AG10803 (cell line): Measurements from ENCODE around the gene POGLUT2.
A peak's percentile ranks its signal among the peaks of the same experiment; 100 is the strongest.

ENCODE experiments used
- DNase-seq: peaks from one replicate; pipeline ENCODE4 v3.0.0; 2010; ENCODE audit warnings: low read depth
- H3K4me3 ChIP-seq: 2 replicates; pipeline ENCODE4 v1.5.1; 2011; ENCODE audit warnings: mild to moderate bottlenecking, low read length, control low read depth
- TF ChIP-seq, protein P1 (sequence below): conservative IDR thresholded peaks from 2 replicates; pipeline ENCODE4 v1.5.1; 2011; ENCODE audit warnings: mild to moderate bottlenecking, low read length, control low read depth, inconsistent platforms

The POGLUT2 gene

DNA sequence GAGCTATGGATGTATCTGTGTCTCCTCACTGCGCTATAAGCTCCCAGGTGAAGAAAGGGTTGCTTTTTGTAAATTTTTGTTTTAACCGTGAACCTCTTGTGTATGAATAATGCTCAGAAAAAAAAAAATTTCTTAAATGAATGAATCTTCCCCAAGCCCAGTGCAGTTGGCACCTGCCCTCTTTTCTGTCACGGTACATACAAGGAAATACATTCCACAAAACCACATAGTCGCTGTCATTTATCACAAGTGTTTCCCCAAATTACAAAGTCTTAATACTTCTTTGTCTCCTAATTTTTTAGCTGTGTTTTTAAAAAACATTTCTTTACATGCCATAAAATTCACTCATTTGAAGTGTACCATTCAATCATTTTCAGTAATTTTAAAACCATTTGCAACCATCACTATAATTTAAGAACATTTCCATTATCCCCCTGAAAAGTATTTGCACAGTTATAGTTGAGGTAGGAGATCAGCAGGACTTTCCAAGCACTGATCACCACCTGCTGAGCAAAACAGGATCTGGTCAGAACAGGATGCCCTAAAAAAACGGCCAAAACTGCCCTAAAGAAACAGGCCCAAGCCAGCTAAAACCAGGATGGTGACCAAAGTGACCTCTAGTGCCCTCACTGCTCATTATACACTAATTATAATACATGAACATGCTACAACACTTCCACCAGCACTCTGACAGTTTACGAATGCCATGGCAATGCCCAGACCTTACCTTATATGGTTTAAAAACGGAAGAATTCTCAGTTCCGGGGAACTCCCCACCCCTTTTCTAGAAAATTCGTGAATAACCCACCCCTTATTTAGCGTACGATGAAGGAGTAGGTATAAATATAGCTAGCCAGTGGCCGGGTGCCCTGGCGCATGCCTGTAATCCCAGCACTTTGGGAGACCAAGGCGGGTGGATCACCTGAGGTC, 23.9 kb downstream of the POGLUT2 start:
- TF ChIP-seq, protein P1, sequence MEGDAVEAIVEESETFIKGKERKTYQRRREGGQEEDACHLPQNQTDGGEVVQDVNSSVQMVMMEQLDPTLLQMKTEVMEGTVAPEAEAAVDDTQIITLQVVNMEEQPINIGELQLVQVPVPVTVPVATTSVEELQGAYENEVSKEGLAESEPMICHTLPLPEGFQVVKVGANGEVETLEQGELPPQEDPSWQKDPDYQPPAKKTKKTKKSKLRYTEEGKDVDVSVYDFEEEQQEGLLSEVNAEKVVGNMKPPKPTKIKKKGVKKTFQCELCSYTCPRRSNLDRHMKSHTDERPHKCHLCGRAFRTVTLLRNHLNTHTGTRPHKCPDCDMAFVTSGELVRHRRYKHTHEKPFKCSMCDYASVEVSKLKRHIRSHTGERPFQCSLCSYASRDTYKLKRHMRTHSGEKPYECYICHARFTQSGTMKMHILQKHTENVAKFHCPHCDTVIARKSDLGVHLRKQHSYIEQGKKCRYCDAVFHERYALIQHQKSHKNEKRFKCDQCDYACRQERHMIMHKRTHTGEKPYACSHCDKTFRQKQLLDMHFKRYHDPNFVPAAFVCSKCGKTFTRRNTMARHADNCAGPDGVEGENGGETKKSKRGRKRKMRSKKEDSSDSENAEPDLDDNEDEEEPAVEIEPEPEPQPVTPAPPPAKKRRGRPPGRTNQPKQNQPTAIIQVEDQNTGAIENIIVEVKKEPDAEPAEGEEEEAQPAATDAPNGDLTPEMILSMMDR: no peak
- DNase-seq: no peak
- H3K4me3 ChIP-seq: no peak overlapping the region

DNA sequence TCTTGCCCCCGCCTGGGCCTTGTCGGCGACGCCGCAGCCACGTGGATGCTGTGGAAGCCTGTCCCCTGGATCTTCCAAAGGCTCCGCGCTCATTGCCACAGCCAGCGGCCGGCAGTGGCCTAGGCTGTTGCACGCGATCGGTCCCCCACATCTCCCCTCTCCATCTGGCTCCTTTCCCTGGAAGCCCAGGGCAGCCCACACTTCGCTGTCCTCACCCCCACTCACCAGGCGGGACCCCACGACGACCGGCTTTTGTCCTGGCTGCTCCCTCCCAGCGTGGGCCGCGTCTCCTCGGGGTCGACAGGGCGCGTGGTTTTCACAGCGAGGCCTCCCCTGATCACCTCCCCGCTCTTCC, 24.6 kb downstream of the POGLUT2 start:
- TF ChIP-seq, protein P1: no peak
- H3K4me3 ChIP-seq: peak overlapping the region; percentile 81
- no peak for DNase-seq

DNA sequence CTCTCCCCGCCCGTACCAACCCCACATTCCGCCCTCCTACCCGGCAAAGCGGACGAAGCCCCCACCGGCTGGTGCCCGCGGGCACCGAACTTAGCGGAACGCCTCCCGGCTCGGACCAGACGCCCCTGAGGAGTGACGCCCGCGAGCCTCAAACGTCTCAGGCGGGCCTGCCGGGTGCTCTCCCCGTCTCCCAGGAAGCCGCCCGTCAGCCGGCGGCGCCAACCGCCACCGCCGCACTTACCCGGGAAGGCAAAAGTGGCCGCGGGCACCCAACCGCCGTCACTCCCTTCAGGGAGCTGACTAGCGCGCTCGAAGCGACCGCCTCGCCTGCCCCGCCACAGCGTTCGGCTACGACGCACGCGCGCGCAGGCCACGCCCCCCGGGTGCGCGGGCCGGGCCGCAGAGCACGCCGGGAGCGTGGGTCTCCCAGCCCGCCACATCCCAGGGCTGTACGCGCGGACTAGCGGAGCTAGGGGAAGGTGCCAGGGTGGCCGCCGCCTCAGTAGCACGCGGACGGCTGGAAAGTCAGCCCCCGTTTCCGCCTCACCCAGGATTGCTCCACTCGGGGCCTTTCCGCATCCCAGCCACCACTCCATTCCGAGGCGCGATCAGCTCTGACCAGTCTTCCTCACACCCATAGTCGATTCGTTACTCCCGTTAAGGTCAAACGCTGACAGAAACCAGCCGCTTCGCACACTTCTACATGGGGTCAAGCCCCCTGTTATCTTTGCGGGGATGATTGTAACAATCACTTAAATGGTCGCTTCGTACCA, 25.1 kb downstream of the POGLUT2 start, which contains the start of gene TEX30:
Gene TEX30, minus strand, starts transcription at position 346 of the 773 bp plus-strand sequence. CDS start 3,760 bp downstream, outside the sequence.
- peak within 1 kb of the TSS; percentile 81 for H3K4me3 ChIP-seq
- TF ChIP-seq, protein P1: no peak
- DNase-seq: peak; percentile 81

DNA sequence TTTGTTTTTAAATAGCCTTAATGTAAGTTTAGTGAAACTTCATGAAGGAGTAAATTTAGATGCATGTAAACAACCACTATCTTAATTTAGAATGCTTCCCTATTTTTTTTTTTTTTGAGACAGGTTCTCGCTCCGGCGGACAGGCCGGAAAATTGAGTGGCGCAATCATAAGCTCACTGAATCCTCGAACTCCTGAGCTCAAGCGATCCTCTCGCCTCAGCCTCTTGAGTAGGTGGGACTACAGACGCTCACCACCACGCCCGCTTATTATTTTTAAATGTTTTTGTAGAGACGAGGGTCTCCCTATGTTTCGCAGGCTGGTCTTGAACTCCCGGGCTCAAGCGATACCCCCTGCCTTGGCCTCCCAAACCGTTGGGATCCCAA, 26.7 kb downstream of the POGLUT2 start:
- DNase-seq: no peak
- H3K4me3 ChIP-seq: no peak overlapping the region
- TF ChIP-seq, protein P1: no peak

DNA sequence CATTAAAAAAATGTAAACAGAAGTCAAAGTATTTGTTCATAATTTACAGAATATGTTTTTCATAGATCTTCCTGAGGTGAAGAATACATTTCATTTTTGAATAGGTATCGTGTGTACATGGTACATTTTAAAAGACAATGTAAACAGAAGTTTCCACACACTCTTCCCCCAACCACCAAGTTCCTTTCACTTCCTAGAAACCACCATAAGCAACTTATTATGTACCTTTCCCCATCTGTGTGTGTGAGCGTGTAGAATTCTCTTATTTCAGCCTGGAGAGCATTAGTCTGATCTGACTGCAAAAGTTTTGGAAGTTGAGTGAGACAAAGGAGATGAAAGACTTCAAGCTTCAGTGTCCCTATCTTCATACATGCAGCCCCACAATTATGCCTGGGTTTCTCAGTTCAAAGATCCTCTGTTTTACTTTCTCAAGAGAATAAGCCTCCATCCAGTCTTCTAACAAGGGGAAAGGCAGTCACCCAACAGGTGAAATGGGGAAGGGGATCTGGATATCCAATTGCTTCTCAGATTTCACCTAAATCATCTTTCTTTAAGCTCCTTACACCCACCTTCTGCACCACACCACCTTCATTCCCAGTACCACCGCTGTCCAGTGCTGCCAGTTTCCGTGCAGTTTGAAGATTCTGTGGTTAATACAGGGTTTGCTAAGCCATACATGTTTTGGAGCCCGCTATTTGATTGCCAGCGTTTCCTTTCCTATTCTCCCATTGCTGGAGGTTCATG, 27.3 kb downstream of the POGLUT2 start:
- H3K4me3 ChIP-seq: no peak overlapping the region
- TF ChIP-seq, protein P1: no peak
- DNase-seq: no peak

DNA sequence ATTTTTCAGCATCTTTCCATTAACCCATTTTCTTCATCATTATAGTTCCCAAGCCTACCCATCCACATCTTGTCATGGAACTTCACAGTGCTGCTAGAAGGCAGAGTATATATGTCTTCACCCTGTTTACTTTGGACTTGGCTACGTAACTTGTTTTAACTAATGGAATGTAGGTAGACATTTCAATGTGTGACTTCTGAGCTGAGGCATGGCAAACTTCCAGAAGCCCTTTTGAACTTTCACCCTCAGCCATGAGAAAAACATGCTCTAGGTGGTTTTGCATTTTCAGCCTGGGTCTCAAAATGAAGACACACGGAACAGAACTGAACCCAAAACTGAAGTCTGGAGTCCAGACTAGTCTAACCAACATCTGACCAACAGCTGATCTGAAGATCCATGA, 28.3 kb downstream of the POGLUT2 start:
- no peak for DNase-seq
- H3K4me3 ChIP-seq: no peak overlapping the region
- TF ChIP-seq, protein P1: no peak
